SU-DHL-6 (cell line): Measurements from ENCODE around the gene COX4I1.

ENCODE experiments used
- H2AFZ ChIP-seq: fragments of 200-600 bp; sonication (generic); 2 replicates; pipeline ENCODE4 v1.6.1; 2014; ENCODE audit warnings: low read depth, mild to moderate bottlenecking, moderate library complexity, mixed read lengths, antibody characterized with exemption, low read length; ENCODE audit not compliant: severe bottlenecking
- H3F3A ChIP-seq: fragments of 200-600 bp; shearing (Covaris generic); 2 replicates; pipeline ENCODE4 v1.6.0; 2016; ENCODE audit warnings: antibody characterized with exemption, mild to moderate bottlenecking; ENCODE audit not compliant: insufficient read depth
- H3K27ac ChIP-seq: fragments of 200-600 bp; sonication (generic); 2 replicates; pipeline ENCODE4 v1.5.1; 2016; ENCODE audit warnings: low read depth, mild to moderate bottlenecking, low read length, moderate library complexity, mixed read lengths
- H3K27me3 ChIP-seq: fragments of 200-600 bp; sonication (generic), shearing (Covaris generic); 2 replicates; pipeline ENCODE4 v1.6.0; 2014; ENCODE audit warnings: mild to moderate bottlenecking, low read length
- H3K36me3 ChIP-seq: fragments of 200-600 bp; sonication (generic); 2 replicates; pipeline ENCODE4 v1.6.1; 2014; ENCODE audit warnings: mild to moderate bottlenecking, low read length, mixed read lengths
- H3K4me2 ChIP-seq: fragments of 300-600, 200-600 bp; shearing (Covaris generic), sonication (generic); 2 replicates; pipeline ENCODE4 v1.6.0; 2014; ENCODE audit warnings: low read length, low read depth, mild to moderate bottlenecking; ENCODE audit not compliant: poor library complexity, severe bottlenecking
- H3K4me3 ChIP-seq: fragments of 200-600 bp; sonication (generic); 2 replicates; pipeline ENCODE4 v1.5.1; 2014; ENCODE audit warnings: antibody characterized with exemption, low read length, mild to moderate bottlenecking, mixed read lengths; ENCODE audit not compliant: insufficient read depth, poor library complexity, severe bottlenecking
- H3K79me2 ChIP-seq: fragments of 200-600 bp; sonication (generic); 2 replicates; pipeline ENCODE4 v1.6.1; 2014; ENCODE audit warnings: mild to moderate bottlenecking, low read length, moderate library complexity; ENCODE audit not compliant: insufficient read depth
- H3K9ac ChIP-seq: fragments of 200-600 bp; sonication (generic); 2 replicates; pipeline ENCODE4 v1.7.0; 2014; ENCODE audit warnings: mild to moderate bottlenecking, low read length
- H3K9me2 ChIP-seq: fragments of 200-600 bp; sonication (generic); replicated peaks from 2 replicates; pipeline ENCODE4 v1.6.1; 2014; ENCODE audit warnings: low read length; ENCODE audit not compliant: insufficient read depth
- H3K9me3 ChIP-seq: fragments of 200-600 bp; sonication (generic); 2 replicates; pipeline ENCODE4 v1.6.1; 2014; ENCODE audit warnings: low read length, mixed read lengths; ENCODE audit not compliant: insufficient read depth
- H4K20me1 ChIP-seq: fragments of 200-600 bp; sonication (generic); 2 replicates; pipeline ENCODE4 v1.6.1; 2014; ENCODE audit warnings: low read depth, mild to moderate bottlenecking, antibody characterized with exemption, low read length, moderate library complexity, mixed read lengths
- CTCF ChIP-seq: fragments of 200-600 bp; sonication (generic); IDR thresholded peaks from one replicate; pipeline ENCODE4 v1.5.1; 2017; ENCODE audit warnings: antibody characterized with exemption, mild to moderate bottlenecking, low read length, moderate library complexity; ENCODE audit not compliant: insufficient read depth, poor library complexity, severe bottlenecking
- EZH2phosphoT487 ChIP-seq: fragments of 200-600 bp; sonication (generic), shearing (Covaris generic); conservative IDR thresholded peaks from 2 replicates; pipeline ENCODE4 v1.6.1; 2018; ENCODE audit warnings: mild to moderate bottlenecking, antibody characterized with exemption, low read length, moderate library complexity, mixed read lengths

Gene COX4I1

GRCh38 chr16:85819245-85819644 lies 19.8 kb downstream of the COX4I1 start:
- H4K20me1 ChIP-seq = no peaks in the 10 kb centered on the region
- peak; percentile 49 for TF ChIP-seq CTCF
- no peak for TF ChIP-seq EZH2phosphoT487

GRCh38 chr16:85819771-85820170 lies 20.3 kb downstream of the COX4I1 start:
- no peak overlapping the region for H3K27ac ChIP-seq
- no peaks in the 10 kb centered on the region for H3K9me2 ChIP-seq
- H2AFZ ChIP-seq = no peak overlapping the region
- H3K79me2 ChIP-seq = no peaks in the 10 kb centered on the region
- H4K20me1 ChIP-seq = no peaks in the 10 kb centered on the region
- H3K27me3 ChIP-seq = no peaks in the 10 kb centered on the region
- H3F3A ChIP-seq = no peaks in the 10 kb centered on the region
- TF ChIP-seq CTCF (no peak), EZH2phosphoT487 (no peak)
- H3K4me3 ChIP-seq = no peak overlapping the region
- H3K9ac ChIP-seq = no peak overlapping the region
- no peaks in the 10 kb centered on the region for H3K36me3 ChIP-seq
- H3K9me3 ChIP-seq = no peaks in the 10 kb centered on the region
- H3K4me2 ChIP-seq = no peak overlapping the region

More at GRCh38 chr16:85819245-85819644, 19.8 kb downstream of the COX4I1 start:
- no peaks in the 10 kb centered on the region for H3K79me2 ChIP-seq
- H3K4me2 ChIP-seq = no peak overlapping the region
- H3K27me3 ChIP-seq = no peaks in the 10 kb centered on the region
- no peak overlapping the region for H2AFZ ChIP-seq
- H3K9ac ChIP-seq = no peak overlapping the region
- no peaks in the 10 kb centered on the region for H3K9me2 ChIP-seq
- H3K9me3 ChIP-seq = no peaks in the 10 kb centered on the region
- no peaks in the 10 kb centered on the region for H3F3A ChIP-seq
- H3K27ac ChIP-seq = no peak overlapping the region
- no peak overlapping the region for H3K4me3 ChIP-seq
- H3K36me3 ChIP-seq = no peaks in the 10 kb centered on the region

DNA sequence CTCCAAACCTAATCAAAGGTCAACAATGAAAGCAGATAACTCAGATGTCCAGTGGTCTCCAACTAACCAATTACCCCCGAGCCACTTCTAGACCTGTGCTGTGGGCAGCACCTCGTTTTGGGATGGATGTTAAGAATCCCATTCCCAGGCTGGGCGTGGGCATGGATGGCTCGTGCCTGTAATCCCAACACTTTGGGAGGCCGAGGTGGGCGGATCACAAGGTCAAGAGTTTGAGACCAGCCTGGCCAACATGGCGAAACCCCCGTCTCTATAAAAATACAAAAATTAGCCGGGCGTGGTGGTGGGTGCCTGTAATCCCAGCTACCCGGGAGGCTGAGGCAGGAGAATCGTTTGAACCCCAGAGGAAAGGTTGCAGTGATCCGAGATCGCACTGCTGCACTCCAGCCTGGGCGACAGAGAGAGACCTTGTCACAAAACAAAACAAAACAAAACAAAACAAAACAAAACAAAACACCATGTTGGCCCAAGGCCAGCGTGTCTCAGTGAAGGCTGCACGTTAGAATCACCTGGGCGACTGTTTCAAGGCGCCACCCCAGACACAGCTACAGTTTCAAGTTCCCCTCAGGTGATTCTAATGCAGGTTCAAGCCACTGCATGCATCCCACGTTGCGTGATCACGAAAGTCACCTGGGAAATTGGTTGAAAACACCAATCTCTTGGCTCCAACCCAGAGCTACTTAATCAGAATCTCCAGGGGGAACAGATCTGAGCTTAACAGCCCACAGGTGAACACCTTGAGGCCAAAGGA lies 21.3 kb downstream of the COX4I1 start:
- H3F3A ChIP-seq = no peaks in the 10 kb centered on the region
- H3K27me3 ChIP-seq = no peaks in the 10 kb centered on the region
- H4K20me1 ChIP-seq = no peaks in the 10 kb centered on the region
- no peak for TF ChIP-seq EZH2phosphoT487
- TF ChIP-seq CTCF = no peak
- H3K9me3 ChIP-seq = no peaks in the 10 kb centered on the region
- no peaks in the 10 kb centered on the region for H3K9me2 ChIP-seq
- H3K9ac ChIP-seq = no peak overlapping the region
- no peak overlapping the region for H3K27ac ChIP-seq
- H2AFZ ChIP-seq = no peak overlapping the region
- H3K4me2 ChIP-seq = no peak overlapping the region
- no peak overlapping the region for H3K4me3 ChIP-seq
- no peaks in the 10 kb centered on the region for H3K36me3 ChIP-seq
- H3K79me2 ChIP-seq = no peaks in the 10 kb centered on the region
